ENCODE data around the gene NEK1. TPM values are rescaled to one million over a fixed set of nuclear protein-coding genes. Genes with fewer than 3 reads are reported as not detected.

The NEK1 gene
- total RNA-seq, 1 experiment from 2014 or later = 6.0 TPM

DNA sequence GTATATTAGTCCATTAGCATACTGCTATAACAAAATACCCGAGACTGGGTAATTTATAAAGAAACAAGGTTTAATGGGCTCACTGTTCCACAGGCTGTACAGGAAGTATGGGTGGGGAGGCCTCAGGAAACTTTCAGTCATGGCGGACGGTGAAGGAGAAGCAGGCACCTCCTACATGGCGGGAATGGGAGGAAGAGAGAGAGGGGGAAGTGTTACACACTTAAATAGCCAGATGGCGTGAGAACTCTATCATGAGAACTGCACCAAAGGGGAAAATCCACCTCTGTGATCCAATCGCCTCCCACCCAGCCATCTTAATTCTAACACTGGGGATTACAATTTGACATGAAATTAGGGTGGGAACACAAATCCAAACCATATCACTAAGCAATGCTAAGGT is 242.7 kb downstream of the NEK1 start:
- BruUV-seq (replicated peaks) = no TSS peak
- Mint-ChIP-seq H3K4me3 (ENCODE audit: low read depth, unreplicated experiment) (no peak overlapping the region), H3K36me3 (ENCODE audit: insufficient read depth, unreplicated experiment) (no peaks in the 10 kb centered on the region), H3K4me1 (ENCODE audit: low read depth, unreplicated experiment) (peaks cover 6% of the 10 kb centered on the region), H3K9me3 (ENCODE audit: low read depth, unreplicated experiment) (peaks cover 4% of the 10 kb centered on the region), H3K27me3 (ENCODE audit: unreplicated experiment) (no peaks in the 10 kb centered on the region), H3K27ac (ENCODE audit: unreplicated experiment) (no peak overlapping the region)
- TF ChIP-seq, protein P1, sequence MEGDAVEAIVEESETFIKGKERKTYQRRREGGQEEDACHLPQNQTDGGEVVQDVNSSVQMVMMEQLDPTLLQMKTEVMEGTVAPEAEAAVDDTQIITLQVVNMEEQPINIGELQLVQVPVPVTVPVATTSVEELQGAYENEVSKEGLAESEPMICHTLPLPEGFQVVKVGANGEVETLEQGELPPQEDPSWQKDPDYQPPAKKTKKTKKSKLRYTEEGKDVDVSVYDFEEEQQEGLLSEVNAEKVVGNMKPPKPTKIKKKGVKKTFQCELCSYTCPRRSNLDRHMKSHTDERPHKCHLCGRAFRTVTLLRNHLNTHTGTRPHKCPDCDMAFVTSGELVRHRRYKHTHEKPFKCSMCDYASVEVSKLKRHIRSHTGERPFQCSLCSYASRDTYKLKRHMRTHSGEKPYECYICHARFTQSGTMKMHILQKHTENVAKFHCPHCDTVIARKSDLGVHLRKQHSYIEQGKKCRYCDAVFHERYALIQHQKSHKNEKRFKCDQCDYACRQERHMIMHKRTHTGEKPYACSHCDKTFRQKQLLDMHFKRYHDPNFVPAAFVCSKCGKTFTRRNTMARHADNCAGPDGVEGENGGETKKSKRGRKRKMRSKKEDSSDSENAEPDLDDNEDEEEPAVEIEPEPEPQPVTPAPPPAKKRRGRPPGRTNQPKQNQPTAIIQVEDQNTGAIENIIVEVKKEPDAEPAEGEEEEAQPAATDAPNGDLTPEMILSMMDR (IDR thresholded peaks at IDR 0.05; ENCODE audit: unreplicated experiment) = no peak
- CTCF ChIA-PET = no interaction called here
- intact Hi-C loops (cut with micrococcal nuclease; ENCODE audit: unreplicated experiment) = no loop called here
- DNase-seq = no peak

GRCh38 chr4:169367826-169368225 is 244.6 kb downstream of the NEK1 start:
- H3K4me1 Mint-ChIP-seq (ENCODE audit: low read depth, unreplicated experiment) = peaks cover 8% of the 10 kb centered on the region
- intact Hi-C loops (cut with micrococcal nuclease; ENCODE audit: unreplicated experiment) = no loop called here
- no TSS peak for BruUV-seq (replicated peaks)
- no peak for DNase-seq
- no peak overlapping the region for H3K4me3 Mint-ChIP-seq (ENCODE audit: low read depth, unreplicated experiment)
- peaks cover 4% of the 10 kb centered on the region for H3K9me3 Mint-ChIP-seq (ENCODE audit: low read depth, unreplicated experiment)
- TF ChIP-seq, protein P1 (IDR thresholded peaks at IDR 0.05; ENCODE audit: unreplicated experiment) = no peak
- no peaks in the 10 kb centered on the region for H3K36me3 Mint-ChIP-seq (ENCODE audit: insufficient read depth, unreplicated experiment)
- CTCF ChIA-PET = no interaction called here
- H3K27me3 Mint-ChIP-seq (ENCODE audit: unreplicated experiment) = no peaks in the 10 kb centered on the region
- no peak overlapping the region for H3K27ac Mint-ChIP-seq (ENCODE audit: unreplicated experiment)

DNA sequence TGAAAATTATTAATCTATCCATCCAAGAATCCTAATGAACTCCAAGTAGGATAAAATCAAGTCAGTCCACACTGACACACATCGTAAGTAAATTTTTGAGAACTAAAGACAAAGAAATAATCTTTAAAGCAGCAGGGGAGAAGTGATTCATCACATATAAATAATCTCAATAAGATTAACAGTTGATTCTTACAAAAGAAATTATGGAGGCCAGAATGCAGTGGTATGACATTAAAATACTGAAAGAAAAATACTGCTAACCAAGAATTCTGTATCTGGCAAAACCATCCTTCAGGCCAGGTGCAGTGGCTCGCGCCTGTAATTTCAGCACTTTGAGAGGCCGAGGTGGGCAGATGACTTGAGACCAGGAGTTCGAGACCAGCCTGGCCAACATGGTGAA is 245.6 kb downstream of the NEK1 start:
- peaks cover 4% of the 10 kb centered on the region for H3K9me3 Mint-ChIP-seq (ENCODE audit: low read depth, unreplicated experiment)
- no peak overlapping the region for H3K27ac Mint-ChIP-seq (ENCODE audit: unreplicated experiment)
- no peaks in the 10 kb centered on the region for H3K27me3 Mint-ChIP-seq (ENCODE audit: unreplicated experiment)
- DNase-seq = no peak
- intact Hi-C loops (cut with micrococcal nuclease; ENCODE audit: unreplicated experiment) = no loop called here
- no TSS peak for BruUV-seq (replicated peaks)
- no peak overlapping the region for H3K4me3 Mint-ChIP-seq (ENCODE audit: low read depth, unreplicated experiment)
- peaks cover 8% of the 10 kb centered on the region for H3K4me1 Mint-ChIP-seq (ENCODE audit: low read depth, unreplicated experiment)
- no peaks in the 10 kb centered on the region for H3K36me3 Mint-ChIP-seq (ENCODE audit: insufficient read depth, unreplicated experiment)
- CTCF ChIA-PET = no interaction called here
- TF ChIP-seq, protein P1 (IDR thresholded peaks at IDR 0.05; ENCODE audit: unreplicated experiment) = no peak

DNA sequence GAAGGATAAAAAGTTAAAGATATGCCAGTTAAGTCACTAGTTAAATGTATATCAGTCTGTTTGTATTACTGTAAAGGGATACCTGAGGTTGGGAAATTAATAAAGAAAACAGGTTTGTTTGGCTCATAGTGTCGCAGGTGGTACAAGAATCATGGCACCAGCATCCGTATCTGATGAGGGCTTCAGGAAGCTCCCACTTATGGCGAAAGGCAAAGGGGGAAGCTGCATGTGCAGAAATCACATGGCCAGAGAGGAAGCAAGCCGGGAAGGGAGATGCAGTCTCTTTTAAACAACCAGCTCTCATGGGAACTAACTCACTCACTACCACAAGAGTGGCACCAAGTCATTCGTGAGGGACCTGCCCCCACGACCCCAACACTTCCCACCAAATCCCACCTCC is 249.8 kb downstream of the NEK1 start:
- intact Hi-C loops (cut with micrococcal nuclease; ENCODE audit: unreplicated experiment) = no loop called here
- BruUV-seq (replicated peaks) = no TSS peak
- TF ChIP-seq, protein P1 (IDR thresholded peaks at IDR 0.05; ENCODE audit: unreplicated experiment) = no peak
- Mint-ChIP-seq H3K36me3 (ENCODE audit: insufficient read depth, unreplicated experiment) (no peaks in the 10 kb centered on the region), H3K4me1 (ENCODE audit: low read depth, unreplicated experiment) (peaks cover 8% of the 10 kb centered on the region), H3K9me3 (ENCODE audit: low read depth, unreplicated experiment) (peaks cover 4% of the 10 kb centered on the region), H3K4me3 (ENCODE audit: low read depth, unreplicated experiment) (no peak overlapping the region), H3K27me3 (ENCODE audit: unreplicated experiment) (no peaks in the 10 kb centered on the region), H3K27ac (ENCODE audit: unreplicated experiment) (no peak overlapping the region)
- CTCF ChIA-PET = no interaction called here
- DNase-seq = no peak

DNA sequence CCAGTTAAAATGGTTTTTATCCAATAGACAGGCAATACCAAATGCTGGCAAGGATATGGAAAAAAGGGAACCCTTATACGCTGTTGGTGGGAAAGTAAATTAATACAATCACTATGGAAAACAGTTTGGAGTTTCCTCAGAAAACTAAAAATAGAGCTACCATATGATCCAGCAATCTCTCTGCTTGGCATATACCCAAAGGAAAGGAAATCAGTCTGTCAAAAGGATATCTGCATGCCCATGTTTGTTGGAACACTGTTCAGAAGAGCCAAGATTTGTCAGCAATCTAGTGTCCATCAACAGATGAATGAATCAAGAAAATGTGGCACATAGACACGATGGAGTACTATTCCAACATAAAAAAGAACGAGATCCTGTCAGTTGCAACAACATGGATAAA is 250.6 kb downstream of the NEK1 start:
- H3K27me3 Mint-ChIP-seq (ENCODE audit: unreplicated experiment) = no peaks in the 10 kb centered on the region
- no TSS peak for BruUV-seq (replicated peaks)
- peaks cover 4% of the 10 kb centered on the region for H3K9me3 Mint-ChIP-seq (ENCODE audit: low read depth, unreplicated experiment)
- H3K4me1 Mint-ChIP-seq (ENCODE audit: low read depth, unreplicated experiment) = peaks cover 8% of the 10 kb centered on the region
- TF ChIP-seq, protein P1 (IDR thresholded peaks at IDR 0.05; ENCODE audit: unreplicated experiment) = no peak
- intact Hi-C loops (cut with micrococcal nuclease; ENCODE audit: unreplicated experiment) = no loop called here
- H3K27ac Mint-ChIP-seq (ENCODE audit: unreplicated experiment) = no peak overlapping the region
- CTCF ChIA-PET = no interaction called here
- no peak for DNase-seq
- H3K36me3 Mint-ChIP-seq (ENCODE audit: insufficient read depth, unreplicated experiment) = no peaks in the 10 kb centered on the region
- no peak overlapping the region for H3K4me3 Mint-ChIP-seq (ENCODE audit: low read depth, unreplicated experiment)
